ENCODE results near the gene TMEM143.
"Not testable (repeated sequence)": the region's sequence is repeated elsewhere in the genome, so short reads cannot be mapped to it uniquely, and the experiment has no call there.

Gene TMEM143

DNA sequence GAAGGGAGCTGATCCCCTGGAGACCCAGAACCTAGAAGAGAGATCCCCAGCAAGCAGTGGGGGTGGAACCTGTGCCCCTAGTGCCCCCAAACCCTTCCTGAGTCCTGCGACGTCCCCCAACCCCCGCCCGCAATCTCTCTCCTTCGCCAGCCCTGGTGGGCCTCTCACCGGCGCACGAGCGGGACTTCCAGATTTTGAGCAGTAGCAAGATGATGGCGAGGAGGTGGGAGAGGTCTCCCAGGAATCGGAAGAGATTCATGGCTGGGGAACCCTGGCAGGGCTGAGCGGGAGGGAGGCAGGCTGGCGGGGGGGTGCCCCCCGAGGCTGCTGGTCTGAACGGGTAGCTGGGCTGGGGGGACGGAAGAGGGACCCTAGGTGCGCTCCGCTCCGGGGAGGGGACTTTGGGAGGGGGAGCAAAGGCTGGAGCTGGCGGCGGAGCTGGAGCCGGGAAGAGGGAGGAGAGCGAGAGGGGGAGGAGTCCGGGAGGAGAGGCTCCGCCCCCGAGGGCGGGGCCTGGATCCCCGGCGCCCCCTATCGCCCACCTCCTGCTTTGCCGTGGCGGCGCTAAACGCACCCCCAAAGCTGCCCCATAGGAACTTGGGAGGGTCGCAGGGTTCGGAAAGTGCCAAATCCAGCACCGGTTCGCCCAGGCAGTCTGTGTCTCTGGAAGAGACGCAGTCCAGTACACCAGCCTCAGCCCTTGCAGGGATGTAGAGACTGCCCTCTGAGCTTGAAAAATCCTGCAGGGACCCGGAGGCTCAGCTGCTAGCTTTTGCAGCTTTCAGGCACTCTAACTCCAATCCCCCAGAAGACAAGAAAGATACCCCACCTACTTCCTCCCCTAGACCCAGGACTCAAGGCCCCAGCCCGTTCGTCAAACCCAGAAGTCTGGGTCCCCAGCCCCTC, 27.6 kb upstream of the TMEM143 start, which contains the start of gene KDELR1:
TSS of gene KDELR1 (minus strand) at position 452 of the 906 bp plus-strand sequence. CDS start at position 259, 193 bp downstream.
- DNase-seq (ENCODE audit: low spot score) = peak; percentile 76

DNA sequence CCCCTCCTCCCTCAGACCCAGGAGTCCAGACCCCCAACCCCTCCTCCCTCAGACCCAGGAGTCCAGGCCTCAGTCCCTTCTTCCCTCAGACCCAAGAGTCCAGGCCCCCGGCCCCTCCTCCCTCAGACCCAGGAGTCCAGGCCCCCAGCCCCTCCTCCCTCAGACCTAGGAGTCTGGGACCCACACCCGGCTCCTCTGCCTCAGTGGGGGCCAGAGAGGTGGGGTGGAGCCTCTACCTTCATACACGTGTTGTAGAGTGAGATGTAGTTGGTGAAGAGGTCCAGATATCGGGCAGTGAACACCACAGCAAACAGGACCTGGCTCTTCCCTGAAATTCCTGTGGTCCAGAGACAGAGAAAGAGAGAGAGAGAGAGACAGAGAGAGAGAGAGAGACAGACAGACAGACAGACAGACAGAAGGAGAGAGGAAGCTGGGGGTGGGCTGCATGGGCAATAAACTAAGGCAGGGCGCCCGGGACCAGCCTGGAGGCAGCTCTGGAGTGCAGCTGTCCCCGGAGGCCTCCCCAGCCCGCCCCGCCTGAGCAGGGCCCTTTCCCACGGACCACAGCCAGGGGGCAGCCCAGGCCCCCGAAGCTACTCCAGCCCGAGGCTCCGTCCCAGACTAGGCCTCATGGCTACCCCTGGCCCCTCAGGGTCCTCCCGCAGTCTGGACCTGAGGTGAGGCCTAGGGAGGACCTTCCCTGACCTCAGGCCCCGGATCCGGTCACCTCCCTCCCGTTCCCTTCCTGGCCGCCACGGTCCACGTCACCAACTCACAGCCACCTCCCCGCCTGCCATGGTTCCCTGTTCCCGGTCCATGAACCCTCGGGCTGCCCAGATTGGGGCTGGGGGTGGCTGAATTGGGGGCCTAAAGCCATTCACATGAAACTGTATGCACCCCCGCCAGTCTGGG, 26.7 kb upstream of the TMEM143 start:
- peak; percentile 63 for DNase-seq (ENCODE audit: low spot score)

DNA sequence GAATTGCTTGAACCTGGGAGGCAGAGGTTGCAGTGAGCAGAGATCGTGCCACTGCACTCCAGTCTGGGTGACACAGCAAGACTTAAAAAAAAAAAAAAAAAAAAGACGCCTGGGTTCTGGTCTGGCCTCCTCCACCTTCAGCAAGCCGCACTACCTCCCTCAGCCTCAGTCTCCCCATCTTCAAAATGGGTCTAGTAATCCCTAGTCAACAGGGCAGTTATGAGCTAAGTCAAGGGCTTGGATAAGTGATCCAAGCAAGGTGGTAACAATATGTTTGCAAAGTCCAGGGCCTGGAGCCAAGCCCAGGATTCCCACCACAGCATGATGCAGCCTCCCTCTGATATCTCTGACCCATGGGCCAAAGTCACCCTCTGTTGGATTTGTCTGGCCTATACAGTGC, 23.2 kb upstream of the TMEM143 start:
- DNase-seq (ENCODE audit: low spot score) = no peak

DNA sequence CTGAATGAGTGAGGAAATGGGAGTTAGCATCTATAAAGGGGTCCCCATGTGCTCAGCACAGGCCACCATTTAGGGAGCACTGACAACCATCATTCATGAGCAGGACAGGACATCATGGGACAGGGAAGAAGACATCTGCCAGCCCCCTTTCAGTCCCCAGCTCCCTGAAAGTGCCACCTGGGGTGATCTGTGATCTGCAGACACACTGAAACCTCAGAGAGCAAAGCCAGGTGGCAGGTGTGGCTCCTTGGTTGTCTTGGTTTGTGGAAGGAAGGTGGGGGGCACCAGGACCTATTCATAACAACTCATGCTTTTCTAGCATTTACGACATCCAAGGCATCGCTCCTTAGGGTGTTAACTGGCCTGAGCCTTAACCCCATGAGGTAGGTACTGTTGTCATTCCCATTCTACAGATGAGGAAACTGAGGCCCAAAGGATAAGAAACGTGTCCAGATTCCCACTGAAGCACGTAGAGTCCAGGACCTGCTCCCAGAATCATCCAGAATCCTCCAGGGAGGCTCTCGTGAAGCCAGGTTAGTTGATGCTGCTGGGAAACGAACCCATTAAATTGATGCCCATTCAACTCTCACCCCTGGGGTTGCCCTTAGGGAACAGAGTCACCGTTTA, 21.8 kb upstream of the TMEM143 start:
- DNase-seq (ENCODE audit: low spot score) = no peak

DNA sequence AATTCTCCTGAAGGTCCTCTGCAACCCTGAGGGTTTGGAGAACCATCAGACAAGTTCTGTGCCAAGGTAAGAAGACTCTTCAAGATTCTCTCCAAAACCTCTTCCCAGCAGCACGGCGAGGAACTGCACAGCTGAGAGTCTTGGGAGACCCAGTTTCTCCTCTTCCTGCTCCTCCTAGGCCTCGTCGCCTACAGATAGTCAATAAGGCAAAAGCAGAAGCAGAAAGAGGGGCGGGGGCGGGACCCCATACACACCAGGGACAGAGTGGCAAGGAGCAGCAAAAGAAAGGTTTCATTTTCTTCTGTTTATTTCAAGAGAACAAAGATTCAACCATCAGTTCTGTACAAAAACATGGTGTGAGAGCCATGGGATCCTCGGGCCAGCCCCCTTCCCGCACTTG, 18.5 kb upstream of the TMEM143 start:
- DNase-seq (ENCODE audit: low spot score) = no peak

DNA sequence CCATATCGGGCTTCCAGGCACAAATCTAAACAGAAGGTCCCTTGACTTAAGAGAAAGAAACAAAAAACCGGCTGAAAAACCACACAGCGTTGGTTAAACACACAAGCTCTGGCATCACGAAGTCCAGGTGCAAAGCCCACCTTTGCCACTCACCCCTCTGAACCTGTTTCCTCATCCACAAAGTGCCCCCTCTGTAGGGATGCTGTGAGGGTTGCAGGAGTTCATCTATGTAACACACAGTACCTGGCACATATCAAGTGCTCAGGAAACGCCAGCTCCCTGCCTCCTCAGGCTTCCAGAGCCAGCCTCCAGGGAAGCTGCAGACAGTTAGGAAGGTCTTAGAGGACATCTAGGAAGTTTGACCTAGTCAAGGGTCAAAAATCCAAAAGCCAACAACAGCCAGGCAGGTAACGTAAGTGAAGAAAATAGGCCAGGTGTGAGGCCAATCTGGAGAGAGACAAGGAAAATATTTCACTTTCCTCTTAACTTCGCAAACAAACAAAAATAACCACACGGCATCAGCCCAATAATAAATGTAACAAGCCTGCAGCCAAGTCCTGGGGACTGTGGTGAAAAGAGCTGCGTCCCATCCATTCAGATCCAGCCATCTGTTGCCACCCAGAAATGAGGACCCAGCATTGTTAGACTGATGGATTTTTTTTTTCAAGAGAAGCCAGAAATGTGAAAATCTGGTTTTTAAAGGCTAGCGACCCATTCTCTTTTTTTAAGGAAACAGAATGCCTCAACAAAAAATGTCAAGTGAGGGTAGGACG, 17.6 kb upstream of the TMEM143 start:
- DNase-seq (ENCODE audit: low spot score) = no peak

DNA sequence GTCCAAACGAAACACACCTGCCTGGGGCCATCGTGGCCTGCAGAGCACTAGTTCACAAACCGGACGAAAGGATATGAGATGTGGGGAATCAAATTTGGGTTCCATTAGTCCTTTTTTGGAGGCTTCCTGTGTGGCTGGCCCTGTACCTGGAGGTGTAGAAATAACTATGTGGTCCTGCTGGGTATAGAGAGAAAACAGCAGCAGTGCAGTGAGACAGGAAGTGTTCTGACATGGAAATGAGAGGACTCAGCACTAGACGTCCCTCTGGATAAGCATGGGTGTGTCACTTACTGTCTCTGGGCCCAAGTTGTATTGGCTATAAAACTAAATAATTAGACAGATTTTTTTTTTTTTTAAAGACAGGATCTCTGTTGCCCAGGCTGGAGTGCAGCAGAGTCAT, 15.3 kb upstream of the TMEM143 start:
- no peak for DNase-seq (ENCODE audit: low spot score)

DNA sequence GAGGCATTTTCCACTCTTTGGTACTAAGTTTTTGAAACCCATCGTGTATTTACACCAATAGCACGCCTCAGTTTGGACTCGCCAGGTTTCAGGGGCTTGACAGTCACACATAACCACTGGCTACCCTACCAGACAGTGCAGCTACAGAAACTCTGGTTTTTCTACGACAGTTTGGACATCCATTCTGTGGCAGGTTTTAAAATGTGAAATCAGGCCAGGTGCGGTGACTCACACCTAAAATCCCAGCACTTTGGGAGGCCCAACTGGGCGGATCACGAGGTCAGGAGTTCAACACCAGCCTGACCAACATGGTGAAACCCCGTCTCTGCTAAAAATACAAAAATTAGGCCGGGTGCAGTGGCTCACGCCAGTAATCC, 14.4 kb upstream of the TMEM143 start:
- DNase-seq (ENCODE audit: low spot score) = no peak

DNA sequence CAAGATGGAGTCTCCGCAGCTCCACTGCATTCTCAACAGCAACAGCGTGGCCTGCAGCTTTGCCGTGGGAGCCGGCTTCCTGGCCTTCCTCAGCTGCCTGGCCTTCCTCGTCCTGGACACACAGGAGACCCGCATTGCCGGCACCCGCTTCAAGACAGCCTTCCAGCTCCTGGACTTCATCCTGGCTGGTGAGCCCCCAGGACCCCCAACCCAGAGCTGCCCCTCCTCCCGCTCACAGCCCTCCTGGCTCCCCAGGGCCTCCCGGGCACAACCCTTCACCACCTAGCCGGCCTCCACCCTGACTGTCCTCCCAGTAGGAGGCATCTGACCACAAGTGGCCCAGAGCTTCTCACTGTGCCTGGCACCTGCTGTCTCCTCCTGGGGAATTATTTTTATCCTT, 9.8 kb upstream of the TMEM143 start:
- DNase-seq (ENCODE audit: low spot score) = no peak

DNA sequence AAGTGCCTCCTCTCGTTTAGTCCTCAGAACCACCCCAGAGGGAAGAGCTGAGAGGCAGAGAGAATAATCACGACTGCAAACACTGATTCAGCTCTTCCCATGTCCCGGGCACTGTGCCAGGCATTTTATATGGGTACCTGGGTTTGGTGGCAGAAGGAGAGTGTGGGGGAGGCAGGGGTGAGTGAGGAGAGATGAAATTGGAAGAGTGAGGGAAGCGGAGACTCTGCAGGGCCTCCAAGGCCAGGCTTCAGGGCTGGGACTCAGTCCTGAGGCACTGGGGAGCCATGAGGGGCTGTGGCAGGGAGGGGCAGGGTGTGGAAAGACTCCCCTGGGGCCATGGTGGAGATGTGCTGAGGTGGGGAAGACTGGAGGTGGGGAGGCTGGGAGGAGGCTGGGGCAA, 9.2 kb upstream of the TMEM143 start:
- peak; percentile 59 for DNase-seq (ENCODE audit: low spot score)

DNA sequence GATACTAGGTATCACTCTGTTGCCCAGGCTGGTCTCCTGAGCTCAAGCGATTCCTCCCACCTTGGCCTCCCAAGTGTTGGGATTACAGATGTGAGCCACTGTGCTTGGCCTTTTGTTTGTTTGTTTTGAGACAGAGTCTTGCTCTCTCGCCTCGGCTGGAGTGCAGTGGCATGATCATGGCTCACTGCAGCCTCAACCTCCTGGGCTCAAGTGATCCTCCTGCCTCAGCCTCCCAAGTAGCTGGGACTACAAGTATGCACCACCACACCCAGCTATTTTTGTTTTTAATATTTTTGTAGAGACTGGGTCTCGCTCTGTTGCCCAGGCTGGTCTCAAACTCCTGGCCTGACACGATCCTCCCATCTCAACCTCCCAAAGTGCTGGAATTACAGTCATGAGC, 8.0 kb upstream of the TMEM143 start:
- DNase-seq (ENCODE audit: low spot score) = not testable (repeated sequence)

DNA sequence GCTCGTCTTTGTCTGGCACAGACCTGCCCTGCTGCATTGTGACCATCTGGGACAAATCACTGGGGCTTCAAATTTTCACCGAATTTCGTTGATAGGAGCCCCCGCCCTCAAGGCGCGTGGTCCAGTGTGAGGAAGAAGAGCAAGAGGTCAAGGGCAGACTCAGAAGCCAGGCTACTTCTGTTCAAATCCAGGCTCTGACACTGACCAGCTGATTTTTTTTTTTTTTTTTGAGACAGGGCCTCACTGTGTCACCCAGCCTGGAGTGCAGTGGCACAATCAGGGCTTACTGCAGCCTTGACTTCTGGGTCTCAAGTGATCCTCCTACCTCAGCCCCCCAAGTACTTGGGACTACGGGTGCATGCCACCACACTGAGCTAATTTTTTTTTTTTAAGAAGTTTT, 7.6 kb upstream of the TMEM143 start:
- DNase-seq (ENCODE audit: low spot score) = no peak

DNA sequence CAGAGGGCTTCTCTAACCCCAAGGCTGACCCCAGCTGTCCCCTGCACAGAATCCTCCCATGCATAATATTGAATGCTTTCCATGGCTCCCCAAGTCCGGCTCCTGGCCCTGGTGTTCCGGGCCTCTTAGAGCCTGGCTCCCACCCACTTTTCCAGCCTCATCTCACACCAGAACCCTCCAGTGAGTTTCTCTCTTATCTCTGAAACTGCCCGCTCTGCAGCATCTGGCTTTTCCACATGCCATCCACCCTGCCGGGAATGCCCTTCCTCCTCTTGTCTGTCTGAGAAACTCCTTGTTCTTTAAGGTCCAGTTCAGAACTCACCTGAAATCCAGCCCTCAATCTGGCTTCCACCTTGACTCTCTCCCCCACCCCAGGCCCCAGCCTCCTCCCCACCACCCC, 7.2 kb upstream of the TMEM143 start:
- DNase-seq (ENCODE audit: low spot score) = no peak

DNA sequence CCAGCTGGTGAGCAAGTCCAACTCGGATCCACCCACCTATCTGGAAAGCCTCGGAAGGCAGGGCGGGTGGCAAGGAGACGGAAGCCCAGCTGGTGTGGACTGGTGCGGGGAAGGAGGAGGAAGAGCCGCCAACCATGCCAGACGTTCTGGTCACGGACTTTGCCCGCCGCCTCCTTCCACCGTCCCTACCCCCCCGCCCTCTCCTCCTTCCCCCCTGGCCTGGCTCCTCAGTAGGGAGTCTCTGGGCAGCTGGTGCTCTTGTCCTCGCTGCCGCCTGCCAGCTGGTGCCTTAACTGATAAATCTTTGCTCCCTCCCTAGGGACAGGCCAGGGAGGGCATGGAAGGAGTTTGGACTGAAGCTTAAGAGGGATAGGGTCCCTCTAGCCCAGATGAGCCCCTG, 5.2 kb upstream of the TMEM143 start:
- DNase-seq (ENCODE audit: low spot score) = peak; percentile 15

DNA sequence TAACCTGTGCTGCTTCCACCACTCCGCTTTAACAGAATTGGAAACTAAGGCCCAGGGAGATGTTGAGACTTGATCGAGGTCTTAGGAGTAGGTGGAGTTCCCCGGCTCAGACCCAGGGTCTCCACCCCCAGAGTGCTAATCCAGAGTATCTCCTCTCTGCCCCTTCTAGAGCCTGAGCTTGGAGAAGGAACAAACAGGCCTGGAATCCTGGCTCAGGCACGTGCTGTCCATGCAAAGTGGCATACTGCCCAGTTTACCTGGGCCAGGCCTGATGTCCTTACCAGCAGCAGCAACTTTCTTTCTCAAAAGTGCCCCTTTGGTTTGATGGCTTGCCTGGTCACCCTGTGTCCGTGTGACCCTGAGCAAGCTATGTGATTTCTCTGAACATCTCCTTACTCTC, 4.1 kb upstream of the TMEM143 start:
- DNase-seq (ENCODE audit: low spot score) = no peak

DNA sequence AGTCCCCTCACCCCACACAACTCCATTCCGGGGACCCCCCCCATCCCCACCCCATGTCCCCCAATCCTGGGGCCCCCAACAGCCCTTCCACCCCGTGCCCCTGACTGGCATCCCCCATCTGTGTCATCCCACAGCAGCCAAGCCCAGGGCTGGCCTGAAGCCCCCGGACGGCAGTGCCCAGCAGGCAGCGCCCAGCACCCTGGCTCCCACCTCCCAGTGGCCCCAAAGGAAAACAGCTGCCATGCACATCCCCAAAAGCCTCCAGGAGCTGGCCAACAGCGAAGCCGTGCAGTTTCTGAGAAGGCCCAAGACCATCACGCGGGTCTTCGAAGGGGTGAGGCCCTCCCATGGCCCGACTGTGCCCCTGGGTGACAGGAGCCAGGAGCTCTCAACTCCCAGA, 1.9 kb upstream of the TMEM143 start:
- no peak for DNase-seq (ENCODE audit: low spot score)

DNA sequence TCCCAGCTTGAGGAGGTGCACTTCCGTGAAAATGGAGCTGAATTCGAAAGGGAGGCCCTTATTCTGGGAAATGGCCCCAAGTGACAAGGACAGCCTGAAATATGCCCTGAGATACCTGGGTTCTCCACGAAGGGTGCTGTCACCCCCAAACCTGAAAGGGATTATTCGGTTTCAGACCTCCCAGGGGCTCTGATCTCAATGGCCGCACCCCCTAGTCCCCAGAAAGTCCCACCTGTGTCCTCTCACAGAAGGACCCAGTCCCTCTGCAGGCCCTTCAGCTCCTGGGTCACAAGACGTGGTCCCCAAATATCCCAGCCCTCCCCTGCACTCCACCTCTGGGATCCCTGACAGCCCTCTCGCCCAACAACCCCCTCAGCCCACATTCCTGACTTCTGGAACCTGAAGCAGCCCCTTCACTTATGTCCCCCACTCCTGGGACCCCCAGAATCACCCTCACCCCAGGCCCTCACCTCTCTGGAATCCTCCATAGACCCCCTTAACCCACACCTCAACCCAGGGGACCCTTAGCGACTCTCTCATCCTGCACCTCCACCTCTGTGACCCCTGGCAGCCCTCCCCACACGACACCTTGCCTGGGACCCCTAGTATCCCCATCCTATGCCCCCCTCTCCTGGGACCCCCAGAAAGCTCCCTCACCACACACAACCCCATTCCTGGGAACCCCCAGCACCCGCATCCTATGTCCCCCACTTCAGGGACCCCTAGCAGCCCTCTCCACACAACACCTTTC, 1.0 kb upstream of the TMEM143 start:
- no peak for DNase-seq (ENCODE audit: low spot score)

DNA sequence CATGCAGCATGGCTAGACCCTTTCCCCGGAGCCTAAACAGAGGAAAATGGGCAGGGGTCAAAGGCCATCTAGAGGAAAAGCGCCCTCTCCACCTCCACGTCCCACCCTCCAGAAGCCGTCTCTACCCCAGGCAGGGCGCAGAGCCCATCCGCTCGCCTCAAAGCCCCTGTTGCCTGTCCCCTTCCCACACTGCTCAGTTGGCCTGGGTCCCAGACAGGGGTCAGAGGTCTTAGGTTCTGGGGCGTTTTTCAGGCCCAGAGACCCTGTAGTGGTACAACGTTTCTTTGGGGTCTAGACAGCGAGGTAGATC, 285 bp downstream of the TMEM143 start:
- no peak for DNase-seq (ENCODE audit: low spot score)

DNA sequence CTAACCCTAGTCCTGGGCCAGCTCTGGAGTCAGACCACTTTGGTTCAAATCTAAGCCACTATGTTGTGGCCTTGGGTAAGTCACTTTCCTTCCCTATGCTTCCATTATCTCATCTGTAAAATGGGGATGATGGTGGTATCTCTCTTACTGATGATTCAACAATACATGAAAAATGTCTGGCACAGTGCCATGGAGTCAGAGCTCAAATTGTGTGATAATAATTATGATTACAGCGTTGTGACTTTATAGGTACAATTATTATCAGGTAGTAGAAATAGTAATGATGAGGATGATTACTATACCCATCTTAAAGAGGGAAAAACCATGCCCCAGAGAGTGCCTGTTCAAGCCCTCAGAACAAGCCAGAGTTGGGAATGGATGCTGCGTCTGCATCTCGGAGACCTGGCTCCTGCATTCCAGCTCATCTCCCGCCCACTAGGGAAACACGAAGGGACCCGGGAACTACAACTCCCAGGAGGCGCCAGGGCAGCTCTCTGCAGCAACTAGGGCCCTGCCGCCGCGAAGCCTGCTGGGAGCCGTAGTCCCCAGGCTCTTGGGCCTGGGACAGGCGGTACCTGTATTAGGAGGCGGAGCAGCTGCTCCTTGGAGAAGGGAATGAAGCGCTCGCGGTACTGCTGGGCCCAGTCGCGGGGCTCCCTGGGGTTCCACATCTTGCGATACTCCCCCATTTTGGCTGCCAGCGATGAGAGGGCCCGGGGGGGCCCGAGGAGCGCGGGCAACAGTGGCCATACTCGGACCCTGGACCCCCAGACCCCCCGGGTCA, 832 bp downstream of the TMEM143 start:
- DNase-seq (ENCODE audit: low spot score) = peak; percentile 97

DNA sequence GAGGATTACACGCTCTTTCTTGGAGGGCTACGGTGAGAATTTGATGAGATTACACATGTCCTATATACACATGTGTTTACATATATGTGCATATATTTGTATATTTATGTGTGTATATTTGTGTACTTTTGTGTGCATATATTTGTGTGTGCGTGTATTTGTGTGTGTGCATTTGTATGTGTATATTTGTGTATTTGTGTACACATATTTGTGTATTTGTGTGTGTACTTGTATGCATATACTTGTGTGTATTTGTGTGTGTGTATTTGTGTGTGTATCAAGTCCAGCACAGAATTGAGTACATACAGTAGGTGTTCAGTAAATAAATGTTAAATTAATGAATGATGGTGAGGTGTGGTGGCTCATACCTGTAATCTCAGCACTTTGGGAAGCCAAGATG, 1.8 kb downstream of the TMEM143 start:
- no peak for DNase-seq (ENCODE audit: low spot score)

All from kidney tubule cell (primary cell).